GM19099 (cell line): ENCODE measurements around the gene LARGE1.

Source experiments
- POLR2A ChIP-seq: IDR thresholded peaks from 3 replicates; pipeline ENCODE4 v1.6.1; 2011; ENCODE audit warnings: low read depth; ENCODE audit not compliant: insufficient read length; ENCODE audit errors: extremely low read depth

Gene LARGE1

GRCh38 chr22:33329398-33329797 is 590.9 kb downstream of the LARGE1 start:
- TF ChIP-seq POLR2A: no peak

- TF ChIP-seq POLR2A: no peak
Measured at GRCh38 chr22:33328789-33329296, 591.4 kb downstream of the LARGE1 start.

GRCh38 chr22:33327348-33327860 is 592.9 kb downstream of the LARGE1 start:
- TF ChIP-seq POLR2A: no peak

- TF ChIP-seq POLR2A: no peak
Measured at GRCh38 chr22:33326540-33327295, 593.6 kb downstream of the LARGE1 start.

GRCh38 chr22:33325232-33326004 is 594.9 kb downstream of the LARGE1 start:
- no peak for TF ChIP-seq POLR2A

- TF ChIP-seq POLR2A: no peak
Measured at GRCh38 chr22:33324228-33324627, 596.0 kb downstream of the LARGE1 start.

GRCh38 chr22:33321466-33321865 is 598.8 kb downstream of the LARGE1 start:
- no peak for TF ChIP-seq POLR2A

GRCh38 chr22:33315954-33316353 is 604.3 kb downstream of the LARGE1 start:
- no peak for TF ChIP-seq POLR2A

GRCh38 chr22:33315117-33315516 is 605.2 kb downstream of the LARGE1 start:
- TF ChIP-seq POLR2A: no peak

GRCh38 chr22:33314316-33314715 is 606.0 kb downstream of the LARGE1 start:
- no peak for TF ChIP-seq POLR2A

GRCh38 chr22:33303099-33303498 is 617.2 kb downstream of the LARGE1 start:
- TF ChIP-seq POLR2A: no peak

GRCh38 chr22:33302549-33302948 is 617.7 kb downstream of the LARGE1 start:
- no peak for TF ChIP-seq POLR2A

GRCh38 chr22:33302049-33302545 is 618.2 kb downstream of the LARGE1 start:
- no peak for TF ChIP-seq POLR2A

GRCh38 chr22:33300165-33300564 is 620.1 kb downstream of the LARGE1 start:
- TF ChIP-seq POLR2A: no peak

GRCh38 chr22:33299245-33299956 is 620.9 kb downstream of the LARGE1 start:
- TF ChIP-seq POLR2A: no peak
